GM21515 (cell line): Measurements from ENCODE around the gene SCN7A.
A peak's percentile ranks its signal among the peaks of the same experiment; 100 is the strongest.

Experiments used
- ATAC-seq: cut with Tn5 transposase; IDR thresholded peaks from one replicate; pipeline ENCODE4 v1.9.1; 2021; ENCODE audit not compliant: unreplicated experiment

SCN7A gene

DNA sequence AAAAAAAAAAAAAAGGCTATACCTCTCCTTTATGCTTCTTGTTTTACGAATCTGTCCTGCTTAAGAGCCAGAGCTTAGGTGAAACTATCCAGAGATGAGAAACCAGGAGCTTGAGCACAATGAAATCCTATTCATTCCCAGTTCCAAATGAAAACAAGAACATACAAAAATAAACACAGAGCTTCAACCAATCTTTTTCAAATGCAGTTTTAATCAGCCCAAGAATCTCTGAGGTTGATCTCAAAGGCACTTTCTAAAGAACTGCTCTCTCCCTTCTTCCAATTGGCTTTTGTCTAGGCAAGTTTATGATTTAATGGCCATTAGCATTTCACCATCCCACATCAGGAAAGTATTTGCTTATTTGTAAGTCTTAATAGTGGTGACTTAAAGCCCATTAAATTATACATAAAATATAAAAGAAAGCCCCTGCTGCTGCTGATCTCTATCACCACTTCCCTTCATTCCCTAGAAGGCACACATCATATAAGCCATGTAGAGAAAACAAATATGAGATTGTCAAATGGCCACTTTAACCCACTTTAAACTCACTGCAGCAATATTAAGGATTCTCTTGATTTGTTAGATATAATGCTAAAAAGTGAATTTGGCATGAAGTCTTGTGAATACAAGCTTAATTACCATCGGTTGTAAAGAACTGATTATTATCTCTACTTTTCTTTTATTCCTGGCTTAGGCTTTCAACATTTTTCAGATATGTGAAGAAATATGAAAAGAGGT, 89.0 kb downstream of the SCN7A start:
- ATAC-seq: no peak

DNA sequence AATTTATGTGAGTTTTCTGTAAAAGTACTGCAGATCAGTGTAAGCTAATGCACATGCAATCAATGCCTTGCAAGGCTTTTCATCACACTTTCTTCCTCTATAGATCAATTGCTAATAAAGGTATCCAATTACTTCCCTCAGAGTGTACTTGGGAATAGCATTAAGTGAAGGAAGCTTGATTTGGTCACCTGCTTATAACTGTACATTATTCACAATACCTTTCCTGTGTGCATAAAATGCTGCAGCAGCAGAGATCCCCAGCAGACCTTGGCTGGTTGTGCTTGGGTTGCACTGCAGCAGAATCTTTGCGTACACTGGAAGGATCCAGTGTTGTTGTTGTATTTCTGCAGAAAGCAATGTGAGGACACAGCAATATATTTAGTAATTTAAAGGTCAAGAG, 99.8 kb downstream of the SCN7A start:
- ATAC-seq: no peak

DNA sequence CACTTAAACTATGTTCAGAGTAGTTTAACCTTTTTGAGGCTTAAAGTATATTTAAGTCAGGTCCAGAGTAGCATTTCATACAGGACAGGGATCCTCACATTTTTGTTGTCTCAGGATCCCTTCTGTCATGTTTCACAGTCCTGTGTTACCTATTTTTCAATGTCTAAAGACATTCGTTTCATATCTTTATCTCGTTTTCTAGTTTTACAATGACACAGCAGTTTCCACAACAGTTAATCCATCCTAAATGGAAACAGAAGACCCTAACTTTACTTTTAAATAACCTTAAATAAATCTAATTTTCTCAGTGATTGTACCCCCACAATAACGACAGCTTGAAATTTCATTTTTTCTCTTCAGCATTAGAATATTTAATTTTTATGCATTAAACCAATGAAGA, 101.0 kb downstream of the SCN7A start:
- no peak for ATAC-seq

DNA sequence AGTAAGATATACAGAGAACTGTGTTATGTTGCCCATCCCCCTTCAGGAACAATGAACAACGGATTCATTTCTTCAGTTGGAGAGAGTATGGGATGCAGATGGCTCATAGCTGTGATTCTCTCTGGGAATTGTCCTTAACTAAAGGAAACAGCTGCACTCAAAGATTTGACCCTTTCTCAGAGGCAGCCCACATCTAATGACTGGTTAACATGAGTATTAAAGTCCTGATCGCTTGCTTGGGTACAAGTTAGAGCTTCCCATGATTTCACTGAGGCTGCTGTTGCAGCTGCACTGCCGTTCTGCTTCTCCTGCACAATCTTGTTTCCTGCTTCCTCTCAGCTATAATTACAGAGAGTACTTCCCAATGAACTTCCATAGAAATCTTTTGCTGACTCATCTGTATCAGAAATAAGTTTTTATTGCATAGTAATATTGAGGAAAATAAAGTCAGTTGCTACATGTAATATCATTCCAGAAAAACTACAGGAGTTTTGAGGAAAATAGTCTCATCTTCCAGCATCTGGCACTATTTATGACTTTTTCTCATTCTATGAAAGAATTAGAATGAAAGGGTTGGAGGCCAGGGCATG, 105.5 kb downstream of the SCN7A start:
- no peak for ATAC-seq

DNA sequence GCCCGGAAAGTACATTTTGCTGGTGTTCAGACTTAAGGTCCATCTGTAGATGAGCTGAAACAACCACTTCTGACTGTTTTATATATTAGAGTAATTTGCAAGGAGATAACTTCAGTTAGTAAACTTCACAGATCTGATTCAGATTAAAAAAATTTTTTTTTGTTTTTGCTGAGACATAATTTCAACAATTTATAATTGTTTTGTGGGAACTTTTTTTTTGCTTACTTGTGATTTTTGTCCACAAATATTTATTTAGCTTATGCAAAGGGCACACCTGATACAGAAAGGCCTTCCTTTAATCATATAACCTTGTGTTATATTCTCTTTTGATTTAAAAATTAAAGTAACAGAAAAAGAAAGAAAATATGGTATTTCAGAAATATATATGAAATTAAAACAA, 108.7 kb downstream of the SCN7A start:
- ATAC-seq: no peak

DNA sequence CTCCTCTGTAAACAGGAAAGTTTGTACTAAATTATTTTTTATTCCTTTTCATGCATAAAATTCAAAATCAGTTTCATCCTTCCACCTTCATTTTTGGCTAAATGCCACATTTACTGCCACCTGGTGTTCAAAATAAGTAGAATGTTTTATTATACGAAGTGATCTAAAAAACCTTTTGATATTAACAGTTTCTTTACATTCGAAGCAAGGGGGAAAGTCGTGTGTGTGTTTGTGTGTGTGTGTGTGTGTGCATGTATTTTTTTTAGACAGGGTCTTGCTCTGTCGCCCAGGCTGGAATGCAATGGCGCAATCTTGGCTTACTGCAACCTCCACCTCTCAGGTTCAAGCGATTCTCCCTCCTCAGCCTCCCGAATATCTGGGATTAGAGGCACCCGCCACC, 109.3 kb downstream of the SCN7A start:
- no peak for ATAC-seq

DNA sequence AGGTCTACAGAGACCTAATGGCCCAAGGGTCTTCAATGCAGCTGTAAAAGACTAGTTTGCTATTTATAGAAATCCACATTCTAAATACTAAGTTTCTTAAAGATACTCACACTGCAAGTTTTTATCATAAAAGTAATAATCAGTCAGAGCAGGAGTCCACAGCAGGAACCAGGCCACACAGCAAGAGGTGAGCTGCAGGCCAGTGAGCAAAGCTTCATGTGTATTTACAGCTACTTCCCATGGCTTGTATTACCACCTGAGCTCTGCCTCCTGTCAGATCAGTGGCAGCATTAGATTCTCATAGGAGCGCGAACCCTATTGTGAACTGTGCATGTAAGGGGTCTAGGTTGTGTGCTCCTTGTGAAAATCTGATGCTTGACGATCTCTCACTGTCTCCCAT, 111.6 kb downstream of the SCN7A start:
- no peak for ATAC-seq

DNA sequence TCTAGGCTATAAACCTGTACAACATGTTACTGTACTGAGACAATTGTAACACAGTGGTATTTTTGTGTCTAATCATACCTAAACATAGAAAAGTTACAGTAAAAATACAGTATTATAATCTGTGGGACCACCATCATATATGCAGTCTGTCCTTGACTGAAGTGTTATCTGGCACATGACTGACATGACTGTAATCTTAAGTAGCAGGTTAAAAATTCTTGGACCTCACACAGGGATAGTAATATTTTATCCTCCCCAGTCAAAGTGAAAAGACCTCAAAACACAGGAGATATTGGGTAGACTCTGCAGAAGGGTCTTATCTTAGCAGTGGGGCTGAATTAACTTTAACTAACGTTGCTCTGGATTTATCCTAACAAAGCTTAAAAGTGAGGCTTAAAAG, 113.4 kb downstream of the SCN7A start:
- ATAC-seq: no peak

DNA sequence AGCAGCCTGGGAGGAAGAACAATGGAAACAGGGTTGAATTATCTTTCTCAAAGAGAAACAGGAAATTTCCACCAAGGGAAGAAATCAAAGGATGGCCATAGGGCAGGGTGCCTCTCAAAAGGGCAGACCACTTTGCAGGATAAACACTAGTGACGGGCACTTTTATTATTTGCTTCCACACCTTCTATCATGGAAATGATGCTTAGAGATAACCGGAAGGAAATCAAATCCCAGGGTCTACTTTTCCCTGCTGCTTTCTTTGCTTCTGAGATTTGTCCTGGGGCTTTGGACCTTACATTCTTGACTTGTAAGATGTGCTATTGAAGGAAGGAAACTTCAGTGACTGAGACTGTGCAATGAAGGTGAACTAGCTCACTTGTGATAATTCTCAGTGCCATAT, 117.2 kb downstream of the SCN7A start:
- ATAC-seq: no peak

DNA sequence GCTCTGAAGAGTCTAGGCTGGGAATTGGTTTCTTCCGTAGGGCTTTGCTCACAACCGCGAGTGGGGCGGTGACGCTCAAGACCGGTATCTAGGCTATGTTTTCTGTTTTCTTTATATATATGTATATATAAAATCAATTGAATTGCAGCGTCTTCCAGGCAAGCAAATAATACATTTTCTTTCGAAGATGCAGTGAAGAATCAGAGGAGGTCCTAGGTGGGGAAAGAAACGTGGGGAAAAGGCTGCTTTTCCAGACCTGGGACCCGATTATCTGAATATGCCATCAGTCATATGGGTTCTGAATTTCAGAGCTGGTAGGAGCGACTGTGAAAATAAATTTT, 117.6 kb downstream of the SCN7A start:
- no peak for ATAC-seq

DNA sequence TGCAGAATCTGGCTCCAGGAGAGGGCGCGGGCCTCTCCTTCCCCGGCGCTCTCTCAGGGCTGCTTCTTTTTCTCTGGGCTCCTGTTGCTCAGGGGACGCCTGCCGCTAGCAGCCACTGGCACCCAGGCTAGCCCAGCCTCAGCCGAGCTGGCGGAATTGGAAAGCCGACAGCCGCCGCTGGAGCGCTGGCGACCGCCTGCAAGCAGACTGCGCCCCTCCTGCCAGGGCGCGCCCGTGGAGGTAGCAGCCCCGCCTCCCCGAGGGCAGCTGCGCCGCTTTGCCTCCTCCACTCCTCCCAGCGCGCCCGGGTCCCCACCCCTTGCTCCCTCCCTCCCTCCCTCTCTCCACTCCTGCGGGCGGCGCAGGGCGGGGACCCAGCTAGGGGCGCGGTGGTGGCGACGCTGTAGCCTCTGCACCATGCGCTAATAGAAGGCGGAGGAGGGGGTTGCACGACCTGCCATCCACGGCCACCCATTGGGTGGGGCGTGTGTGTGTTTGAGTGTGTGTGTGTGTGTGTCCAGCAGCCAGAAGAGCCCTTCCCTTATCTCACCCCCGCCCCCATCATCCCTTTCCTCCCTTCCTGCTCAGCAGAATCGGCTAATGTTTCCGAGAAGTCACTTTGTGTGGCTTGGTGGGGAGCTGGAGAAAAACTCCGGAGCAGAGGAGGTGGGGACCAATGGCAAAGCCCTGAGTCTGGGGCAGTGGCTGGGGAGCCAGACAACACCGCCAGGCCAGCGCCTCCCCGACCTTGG, 118.1 kb downstream of the SCN7A start, which contains the start of gene SCN9A:
Gene SCN9A, minus strand, starts transcription at position 209 of the 752 bp plus-strand sequence. CDS start 64,188 bp downstream, outside the sequence.
- ATAC-seq: peak; percentile 61

DNA sequence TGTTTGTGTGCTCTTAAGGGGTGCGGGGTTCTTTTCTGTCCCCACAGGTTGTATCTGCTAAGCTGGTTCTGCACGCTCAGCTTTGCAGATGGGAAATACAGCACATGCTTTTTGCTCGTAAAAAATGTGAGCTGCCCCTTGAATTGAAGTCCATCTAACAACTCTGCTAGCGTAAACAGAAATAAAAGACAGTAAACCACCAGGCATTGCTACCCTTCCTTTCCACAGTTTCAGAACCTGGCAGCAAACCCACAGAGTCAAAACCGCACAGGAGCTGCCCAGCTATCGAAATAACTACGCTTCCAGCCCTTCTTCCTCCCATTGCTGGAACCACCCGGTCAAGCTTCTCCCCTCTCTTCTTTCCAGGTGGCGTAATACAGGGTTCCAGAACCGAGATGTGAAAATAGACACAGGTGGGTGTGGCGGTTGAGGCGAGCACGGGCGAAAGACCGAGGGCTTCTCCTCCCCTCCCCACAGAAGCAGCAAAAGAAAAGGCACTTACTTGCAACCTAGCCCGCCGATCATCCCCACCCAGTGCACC, 118.8 kb downstream of the SCN7A start:
- ATAC-seq: peak; percentile 50

DNA sequence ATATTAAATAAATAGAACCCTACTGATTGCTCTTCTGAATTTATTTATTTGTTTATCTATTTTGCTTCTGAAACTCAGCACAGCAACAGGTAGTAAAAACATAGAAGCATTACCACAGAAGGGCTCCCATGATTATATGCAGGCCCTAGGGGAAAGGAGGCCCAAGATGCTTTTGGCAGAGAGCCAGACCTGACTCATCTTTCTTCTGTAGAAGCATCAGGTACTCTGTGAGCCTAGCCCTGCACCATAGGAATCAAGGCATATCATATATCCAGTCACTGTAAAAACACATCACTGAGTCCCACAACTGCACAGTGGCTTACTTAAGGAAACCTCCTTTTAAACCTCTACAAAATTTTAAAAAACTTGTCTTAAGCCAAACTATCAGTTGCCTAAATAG, 120.1 kb downstream of the SCN7A start:
- ATAC-seq: no peak

DNA sequence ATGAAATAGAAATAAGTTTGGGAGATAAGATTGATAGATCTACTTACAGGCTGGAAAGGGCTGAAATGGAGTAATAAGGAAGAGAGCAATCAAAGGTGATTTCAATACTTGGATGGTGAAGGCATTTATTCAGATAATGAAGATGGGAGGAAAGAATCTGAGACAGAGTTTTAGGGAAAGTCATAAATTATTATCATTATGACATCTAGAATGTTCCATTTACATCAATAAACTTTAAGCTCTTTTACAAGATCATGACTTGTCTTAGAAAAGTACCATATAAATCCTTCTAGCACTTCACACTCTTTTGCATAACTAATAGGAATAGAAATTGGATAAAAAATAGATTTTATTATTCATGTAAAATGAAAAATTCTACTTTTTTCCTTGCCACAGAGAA, 120.5 kb downstream of the SCN7A start:
- ATAC-seq: no peak

DNA sequence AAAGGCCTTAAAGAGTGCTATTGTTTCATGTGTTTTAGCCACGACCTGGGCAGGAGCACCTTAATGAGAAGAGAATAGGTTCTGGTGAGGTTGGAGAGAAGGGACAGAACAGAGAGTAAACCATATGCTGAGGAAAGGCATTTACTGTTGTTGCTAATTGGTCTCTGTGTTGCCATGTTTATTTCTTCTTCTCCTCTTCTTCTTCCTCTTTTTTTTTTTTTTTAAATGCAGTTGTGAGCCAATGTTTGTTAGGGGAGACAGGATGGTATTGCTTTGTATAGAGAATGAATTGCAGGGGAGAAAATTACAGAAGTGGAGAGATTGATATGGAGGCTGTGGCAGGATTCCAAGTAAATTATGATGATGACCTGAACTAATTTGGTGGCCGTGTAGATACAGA, 120.9 kb downstream of the SCN7A start:
- ATAC-seq: no peak

DNA sequence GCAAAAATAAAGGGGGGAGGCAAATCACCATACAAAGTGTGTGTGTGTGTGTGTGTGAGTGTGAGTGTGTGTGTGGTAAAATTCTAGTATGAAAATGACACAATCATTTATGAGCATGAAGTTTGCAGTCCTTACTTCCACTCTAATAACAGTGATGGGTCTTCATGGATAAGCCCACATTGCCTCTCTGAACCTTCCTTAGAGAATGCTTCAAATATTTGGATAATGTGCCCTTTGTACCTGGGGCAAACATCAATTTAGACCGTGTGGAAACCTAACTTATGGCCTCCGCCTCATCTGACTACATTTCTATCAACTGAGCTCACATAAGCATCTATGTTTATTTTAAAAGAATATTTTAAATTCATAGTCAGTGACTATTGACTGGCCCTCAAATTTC, 122.0 kb downstream of the SCN7A start:
- ATAC-seq: no peak

DNA sequence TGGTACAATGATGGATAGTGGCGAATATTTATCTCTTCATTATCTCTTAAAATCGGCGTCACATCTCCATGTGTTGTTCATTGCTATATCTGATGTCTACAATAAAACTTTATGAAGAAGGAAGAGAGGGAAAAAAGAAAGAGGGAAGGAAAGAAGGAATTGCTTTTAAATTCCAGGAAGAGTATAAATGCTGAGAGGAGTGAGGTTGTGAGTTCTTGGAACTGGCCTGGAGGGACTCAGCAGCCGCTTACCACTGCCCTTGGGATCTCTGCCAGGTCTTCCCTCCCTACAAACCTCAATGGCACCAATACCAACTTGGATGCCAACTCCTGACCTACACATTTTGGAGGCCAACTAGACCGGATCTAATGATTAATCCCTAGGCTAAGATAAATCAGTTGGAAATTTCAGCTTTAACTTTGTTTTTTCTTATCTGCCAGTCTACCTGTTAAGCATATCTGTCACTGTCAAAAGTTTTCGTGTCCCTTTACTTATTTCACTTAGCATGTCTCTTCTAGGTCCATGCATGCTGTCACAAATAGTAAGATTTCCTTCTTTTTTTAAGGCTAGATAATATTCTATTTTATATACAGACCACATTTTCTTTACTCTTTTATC, 128.1 kb downstream of the SCN7A start:
- ATAC-seq: no peak

DNA sequence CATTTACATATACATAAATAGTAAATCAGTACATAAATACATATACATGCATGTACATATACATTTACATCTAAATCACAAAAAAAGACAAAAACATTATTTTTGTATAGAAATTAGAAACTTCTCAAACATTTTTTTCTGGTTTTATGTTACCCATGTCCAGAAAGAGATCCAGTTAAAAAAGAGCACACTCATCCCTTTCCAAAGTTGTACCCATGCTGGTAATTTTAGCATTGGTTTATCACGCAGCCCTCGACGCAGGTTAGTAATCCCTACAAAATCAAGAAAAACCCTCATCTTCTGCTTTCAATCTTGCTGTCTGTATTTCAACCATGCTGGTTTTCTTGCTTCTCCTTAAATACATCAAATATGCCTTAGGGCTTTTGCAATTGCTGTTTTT, 128.8 kb downstream of the SCN7A start:
- ATAC-seq: no peak

DNA sequence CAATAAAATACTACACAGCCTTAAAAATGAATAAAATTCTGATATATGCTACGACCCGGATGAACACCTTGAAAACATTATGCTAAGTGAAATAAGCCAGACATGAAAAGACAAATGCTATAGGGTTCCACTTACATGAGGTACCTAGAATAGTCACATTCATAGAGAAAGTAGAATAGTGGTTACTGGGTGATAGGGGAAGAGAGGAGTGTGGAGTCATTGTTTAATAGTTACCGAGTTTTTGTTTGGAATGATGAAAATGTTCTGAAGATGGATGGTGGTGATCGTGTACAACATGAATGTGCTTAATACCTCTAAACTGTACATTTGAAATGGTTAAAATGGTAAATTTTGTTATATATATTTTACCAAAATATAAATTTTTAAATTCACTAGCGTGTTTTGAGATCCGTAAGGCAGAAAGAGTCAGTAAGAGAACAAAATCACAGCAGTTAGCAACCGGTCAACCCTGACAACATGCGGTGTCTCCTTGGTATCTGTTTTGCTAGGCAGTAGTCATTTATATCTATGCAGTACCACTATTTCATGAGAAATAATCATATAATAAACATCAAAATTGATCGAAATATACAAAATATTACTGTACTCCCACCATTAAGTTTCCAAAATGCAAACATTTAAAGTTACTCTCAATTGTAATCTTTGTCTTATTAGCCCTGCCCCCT, 129.4 kb downstream of the SCN7A start:
- ATAC-seq: no peak

DNA sequence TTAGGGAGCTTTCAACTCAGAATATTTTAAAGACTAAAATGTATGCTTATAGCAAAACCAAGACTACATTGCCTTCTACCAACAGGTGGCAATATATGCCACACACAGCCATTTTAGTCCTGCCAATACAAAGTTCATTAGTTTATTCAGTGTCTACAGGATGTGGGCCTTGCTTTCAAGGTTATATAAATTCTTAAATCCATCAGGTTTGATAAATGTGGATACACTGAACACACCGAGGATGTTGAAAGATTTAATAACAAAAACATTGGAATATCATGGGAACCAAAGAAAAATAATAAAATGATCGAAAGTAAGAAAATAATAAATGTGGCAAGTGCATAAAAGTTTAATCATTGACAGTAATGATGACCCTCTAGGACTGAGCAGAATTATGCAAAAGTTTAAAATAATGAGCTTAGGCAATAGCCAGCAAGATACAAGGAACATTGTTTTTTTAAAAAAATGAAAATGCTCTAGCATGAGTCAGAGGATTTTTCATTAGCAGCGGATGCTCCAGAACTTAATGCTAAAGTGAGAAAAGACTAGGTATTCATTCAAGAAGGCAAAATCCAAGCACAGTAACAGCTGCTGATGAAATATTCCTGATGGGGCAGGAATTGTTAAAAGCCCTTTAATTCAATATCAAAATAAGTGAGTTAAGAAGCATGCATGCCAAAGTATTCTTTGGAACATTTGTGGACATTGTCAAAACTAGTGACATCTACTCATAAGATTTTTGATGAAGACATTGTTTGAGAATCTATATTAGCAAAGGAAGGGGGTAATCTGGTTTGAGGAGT, 132.5 kb downstream of the SCN7A start:
- ATAC-seq: peak; percentile 65
